ENCODE measurements around the gene CLGN.

The CLGN gene

GRCh38 chr4:140349816-140350215, 77.6 kb downstream of the CLGN start:
- no peak for TF ChIP-seq CTCF (IDR thresholded peaks at IDR 0.05; ENCODE audit: low read depth, low read length)

GRCh38 chr4:140346136-140346535, 81.3 kb downstream of the CLGN start:
- no peak overlapping the region for H3K4me3 ChIP-seq (ENCODE audit: low read depth, low read length)
- no peak for TF ChIP-seq CTCF (IDR thresholded peaks at IDR 0.05; ENCODE audit: low read depth, low read length)

More at GRCh38 chr4:140349816-140350215, 77.6 kb downstream of the CLGN start:
- H3K4me3 ChIP-seq (ENCODE audit: low read depth, low read length), result no peak overlapping the region

GRCh38 chr4:140344621-140345020, 82.8 kb downstream of the CLGN start:
- H3K4me3 ChIP-seq (ENCODE audit: low read depth, low read length), result no peak overlapping the region
- TF ChIP-seq CTCF (IDR thresholded peaks at IDR 0.05; ENCODE audit: low read depth, low read length), result no peak

GRCh38 chr4:140344101-140344500, 83.3 kb downstream of the CLGN start:
- H3K4me3 ChIP-seq (ENCODE audit: low read depth, low read length), result no peak overlapping the region

GRCh38 chr4:140343303-140343702, 84.1 kb downstream of the CLGN start:
- TF ChIP-seq CTCF (IDR thresholded peaks at IDR 0.05; ENCODE audit: low read depth, low read length), result no peak
- no peak overlapping the region for H3K4me3 ChIP-seq (ENCODE audit: low read depth, low read length)

More at GRCh38 chr4:140344101-140344500, 83.3 kb downstream of the CLGN start:
- TF ChIP-seq CTCF (IDR thresholded peaks at IDR 0.05; ENCODE audit: low read depth, low read length), result no peak

- H3K4me3 ChIP-seq (ENCODE audit: low read depth, low read length), result no peak overlapping the region
- TF ChIP-seq CTCF (IDR thresholded peaks at IDR 0.05; ENCODE audit: low read depth, low read length), result no peak
Measured at GRCh38 chr4:140342620-140343019, 84.8 kb downstream of the CLGN start.

Measured in WI38 (cell line).